Measurements from ENCODE around the gene ADARB1. TPM values are rescaled to one million over a fixed set of nuclear protein-coding genes. Genes with fewer than 3 reads are reported as not detected.

Gene ADARB1
- total RNA-seq, 1 donor from 2014 or later, result 15.1 TPM

DNA sequence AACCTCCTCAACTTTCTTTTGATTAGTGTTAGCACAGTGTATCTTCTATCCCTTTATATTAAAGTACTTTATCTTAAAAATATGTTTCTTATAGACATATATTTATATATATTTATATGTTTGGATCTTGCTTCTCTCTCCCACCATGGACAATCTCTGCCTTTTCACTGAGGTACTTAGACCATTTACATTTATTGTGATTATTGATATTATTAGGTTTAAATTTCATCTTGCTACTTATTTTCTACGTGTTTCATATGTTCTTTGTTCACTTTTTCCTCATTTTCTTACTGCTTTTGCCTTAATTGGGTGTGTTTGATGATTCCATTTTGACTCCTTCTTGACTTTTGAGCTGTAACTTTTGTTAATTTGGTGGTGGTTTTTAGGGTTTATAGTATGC, 142.6 kb downstream of the ADARB1 start:
- intact Hi-C loops (cut with DNase I), result no loop called here
- DNase-seq (ENCODE audit: missing footprints) (no peak), ATAC-seq (no peak)

DNA sequence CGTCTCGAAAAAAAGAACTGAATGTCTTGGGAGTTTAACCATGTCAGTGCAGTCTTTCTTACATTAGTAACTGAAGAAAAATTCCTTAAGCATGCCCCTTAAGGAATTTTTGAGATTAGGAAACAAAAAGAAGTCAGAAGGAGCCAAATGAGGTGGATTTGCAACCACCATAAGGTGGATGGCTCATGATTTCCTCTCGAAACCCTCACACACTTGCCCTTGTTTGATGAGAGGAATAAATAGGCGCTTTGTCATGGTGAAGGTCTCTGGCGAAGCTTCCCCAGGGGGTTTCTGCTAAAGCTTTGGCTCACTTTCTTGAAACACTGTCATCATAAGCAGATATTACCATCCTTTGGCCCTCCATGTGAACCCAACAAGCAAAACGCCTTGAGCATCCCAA, 145.1 kb downstream of the ADARB1 start:
- no peak for DNase-seq (ENCODE audit: missing footprints)
- intact Hi-C loops (cut with DNase I), result no loop called here
- ATAC-seq, result no peak

DNA sequence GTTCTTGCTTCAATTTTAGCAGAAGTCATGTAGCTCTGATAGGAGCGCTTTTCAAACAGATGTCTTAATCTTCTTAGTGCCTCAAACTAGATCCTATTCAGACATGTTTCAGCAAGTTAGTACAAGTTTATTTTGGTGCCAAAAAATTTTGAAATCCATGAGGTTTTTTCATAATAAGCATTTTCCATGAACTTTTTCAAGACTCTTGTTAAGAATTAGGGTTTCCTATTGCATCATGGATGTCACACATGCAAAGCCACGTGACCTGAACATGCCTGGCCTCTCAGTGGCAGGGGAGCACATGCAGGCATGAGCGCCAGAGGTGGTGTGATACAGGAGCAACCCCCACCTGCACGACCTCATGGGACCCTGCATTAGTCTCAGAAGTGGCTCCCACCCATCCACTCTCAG, 145.7 kb downstream of the ADARB1 start:
- peak; percentile 45 for ATAC-seq
- DNase-seq (ENCODE audit: missing footprints), result no peak
- intact Hi-C loops (cut with DNase I), result no loop called here

DNA sequence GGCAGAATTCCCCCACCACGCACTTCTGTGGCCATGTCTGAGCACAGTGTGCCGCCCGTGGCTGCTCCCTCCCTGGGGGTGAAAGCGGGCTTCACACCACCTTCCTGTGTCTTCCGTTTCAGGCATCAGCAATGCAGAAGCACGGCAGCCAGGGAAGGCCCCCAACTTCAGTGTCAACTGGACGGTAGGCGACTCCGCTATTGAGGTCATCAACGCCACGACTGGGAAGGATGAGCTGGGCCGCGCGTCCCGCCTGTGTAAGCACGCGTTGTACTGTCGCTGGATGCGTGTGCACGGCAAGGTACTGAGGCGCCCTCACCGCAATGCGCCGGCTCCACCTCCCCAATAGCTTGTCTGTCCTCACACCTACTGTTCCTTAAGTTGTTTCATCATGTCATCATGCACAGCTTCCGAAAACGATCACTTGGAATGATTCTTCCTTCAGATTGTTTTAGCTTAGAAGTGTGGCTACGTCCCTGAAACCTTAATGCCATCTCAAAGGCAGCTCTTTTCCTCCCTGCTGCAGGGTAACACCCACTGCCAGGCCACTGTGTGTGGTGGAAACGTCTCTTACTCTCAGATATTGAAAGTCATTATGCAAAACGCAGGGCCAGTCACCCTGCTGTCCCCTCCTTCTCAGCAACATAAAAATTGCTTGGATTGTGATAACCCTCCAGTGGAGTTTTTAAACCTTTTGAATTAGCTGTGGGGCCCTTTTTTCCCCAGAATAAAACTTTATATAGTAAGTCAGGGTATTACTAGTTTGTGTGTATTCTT, 146.5 kb downstream of the ADARB1 start:
- DNase-seq (ENCODE audit: missing footprints), result no peak
- intact Hi-C loops (cut with DNase I), result no loop called here
- ATAC-seq, result no peak

DNA sequence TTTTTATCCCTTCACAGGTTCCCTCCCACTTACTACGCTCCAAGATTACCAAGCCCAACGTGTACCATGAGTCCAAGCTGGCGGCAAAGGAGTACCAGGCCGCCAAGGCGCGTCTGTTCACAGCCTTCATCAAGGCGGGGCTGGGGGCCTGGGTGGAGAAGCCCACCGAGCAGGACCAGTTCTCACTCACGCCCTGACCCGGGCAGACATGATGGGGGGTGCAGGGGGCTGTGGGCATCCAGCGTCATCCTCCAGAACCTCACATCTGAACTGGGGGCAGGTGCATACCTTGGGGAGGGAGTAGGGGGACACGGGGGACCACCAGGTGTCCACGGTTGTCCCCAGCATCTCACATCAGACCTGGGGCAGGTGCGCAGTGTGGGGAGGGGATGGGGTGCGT, 147.6 kb downstream of the ADARB1 start:
- no peak for ATAC-seq
- intact Hi-C loops (cut with DNase I), result no loop called here
- no peak for DNase-seq (ENCODE audit: missing footprints)

DNA sequence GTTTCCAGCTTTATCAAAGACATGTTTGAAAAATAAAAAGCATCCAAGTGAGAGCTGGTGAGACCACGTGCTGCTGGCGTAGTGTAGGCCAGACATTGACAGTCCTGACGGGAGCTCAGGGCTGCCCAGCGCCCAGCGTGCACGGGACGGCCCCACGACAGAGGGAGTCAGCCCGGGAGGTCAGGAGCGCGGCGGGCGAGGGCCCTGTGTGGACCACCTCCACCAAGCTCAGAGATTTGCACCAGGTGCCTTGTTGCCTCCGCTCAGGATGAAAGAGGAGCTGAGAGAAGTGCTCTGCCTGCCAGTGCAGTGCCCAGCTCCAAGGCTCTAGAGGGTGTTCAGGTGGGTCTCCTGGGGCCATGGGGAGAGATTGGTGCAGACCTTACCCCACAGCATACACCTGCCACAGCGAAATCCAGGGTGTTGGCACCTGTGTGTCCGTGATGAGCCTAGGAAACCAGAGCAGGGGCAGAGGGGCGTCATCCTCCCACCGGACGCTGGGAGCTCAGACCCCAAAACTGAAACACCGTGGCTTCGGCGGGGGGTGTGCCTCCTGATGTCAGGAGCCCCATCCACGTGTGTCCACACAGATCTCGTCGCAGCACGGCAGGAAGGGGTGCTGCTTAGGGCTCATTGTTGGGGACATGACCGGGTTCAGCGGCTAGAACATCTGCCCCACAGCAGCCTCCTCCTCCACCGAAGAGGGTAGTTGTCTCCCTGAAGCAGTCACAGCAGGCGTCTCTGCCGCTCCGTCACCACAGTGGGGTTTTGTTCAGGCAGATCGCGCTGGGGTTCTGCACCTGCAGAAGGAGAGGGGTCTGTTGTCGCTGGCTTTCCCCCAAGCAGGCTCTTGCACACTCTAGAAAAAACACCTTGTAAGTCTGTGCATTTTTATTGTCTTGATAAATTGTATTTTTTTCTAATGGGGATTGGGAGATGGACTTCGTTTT, 149.1 kb downstream of the ADARB1 start:
- intact Hi-C loops (cut with DNase I), result no loop called here
- DNase-seq (ENCODE audit: missing footprints) (no peak), ATAC-seq (no peak)

DNA sequence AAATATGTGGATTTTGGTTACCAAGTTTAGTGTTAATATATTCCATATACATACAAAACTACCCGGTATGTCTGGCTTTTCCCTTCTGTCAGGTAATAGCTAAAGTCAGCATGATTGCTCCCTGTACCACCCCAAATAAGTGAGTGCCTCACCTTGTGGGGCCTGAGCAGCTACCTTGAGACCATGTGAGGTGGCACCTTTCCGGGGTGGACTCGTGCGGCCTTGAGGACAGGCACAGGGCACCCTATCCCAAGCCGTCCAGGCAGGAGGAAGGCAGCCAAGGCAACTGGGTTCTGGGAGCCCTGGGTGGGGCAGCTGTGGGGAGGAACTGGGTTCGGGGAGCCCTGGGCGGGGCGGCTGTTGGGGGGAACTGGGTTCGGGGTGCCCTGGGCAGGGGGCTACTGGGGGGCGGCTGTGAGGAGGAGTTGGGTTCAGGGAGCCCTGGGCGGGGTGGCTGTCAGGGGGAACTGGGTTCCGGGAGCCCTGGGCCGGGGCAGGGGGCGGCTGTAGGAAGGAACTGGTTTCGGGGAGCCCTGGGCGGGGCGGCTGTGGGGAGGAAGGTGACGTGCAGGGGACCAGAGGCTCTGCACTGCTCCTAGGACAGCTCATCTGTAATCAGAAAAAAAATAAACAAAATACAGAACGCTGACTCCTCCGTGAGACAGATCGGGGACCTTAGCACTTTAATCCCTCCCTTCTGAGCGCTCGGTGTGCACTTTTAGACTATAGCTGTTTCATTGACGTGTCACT, 150.0 kb downstream of the ADARB1 start:
- DNase-seq (ENCODE audit: missing footprints) (no peak), ATAC-seq (no peak)
- intact Hi-C loops (cut with DNase I), result no loop called here

DNA sequence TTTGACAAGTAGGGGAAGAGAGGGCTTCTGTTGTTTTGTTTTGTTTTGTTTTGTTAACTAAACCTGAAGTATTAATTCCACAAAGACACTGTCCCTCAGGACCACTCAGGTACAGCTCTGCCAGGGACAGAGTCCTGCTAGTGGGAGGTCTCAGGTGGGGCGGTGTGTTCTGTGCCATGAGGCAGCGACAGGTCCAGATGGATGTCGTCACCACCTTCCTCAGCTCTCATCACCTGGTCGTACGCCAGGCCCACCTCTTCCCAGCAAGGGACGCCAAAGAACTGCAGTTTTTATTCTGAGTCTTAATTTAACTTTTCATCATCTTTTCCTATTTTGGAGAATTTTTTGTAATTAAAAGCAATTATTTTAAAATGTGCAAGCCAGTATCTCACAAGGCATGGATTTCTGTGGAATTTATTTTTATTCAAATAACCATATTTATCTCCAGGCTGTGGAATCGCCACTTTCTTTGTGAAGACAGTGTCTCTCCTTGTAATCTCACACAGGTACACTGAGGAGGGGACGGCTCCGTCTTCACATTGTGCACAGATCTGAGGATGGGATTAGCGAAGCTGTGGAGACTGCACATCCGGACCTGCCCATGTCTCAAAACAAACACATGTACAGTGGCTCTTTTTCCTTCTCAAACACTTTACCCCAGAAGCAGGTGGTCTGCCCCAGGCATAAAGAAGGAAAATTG, 150.8 kb downstream of the ADARB1 start:
- intact Hi-C loops (cut with DNase I), result no loop called here
- DNase-seq (ENCODE audit: missing footprints) (no peak), ATAC-seq (no peak)

DNA sequence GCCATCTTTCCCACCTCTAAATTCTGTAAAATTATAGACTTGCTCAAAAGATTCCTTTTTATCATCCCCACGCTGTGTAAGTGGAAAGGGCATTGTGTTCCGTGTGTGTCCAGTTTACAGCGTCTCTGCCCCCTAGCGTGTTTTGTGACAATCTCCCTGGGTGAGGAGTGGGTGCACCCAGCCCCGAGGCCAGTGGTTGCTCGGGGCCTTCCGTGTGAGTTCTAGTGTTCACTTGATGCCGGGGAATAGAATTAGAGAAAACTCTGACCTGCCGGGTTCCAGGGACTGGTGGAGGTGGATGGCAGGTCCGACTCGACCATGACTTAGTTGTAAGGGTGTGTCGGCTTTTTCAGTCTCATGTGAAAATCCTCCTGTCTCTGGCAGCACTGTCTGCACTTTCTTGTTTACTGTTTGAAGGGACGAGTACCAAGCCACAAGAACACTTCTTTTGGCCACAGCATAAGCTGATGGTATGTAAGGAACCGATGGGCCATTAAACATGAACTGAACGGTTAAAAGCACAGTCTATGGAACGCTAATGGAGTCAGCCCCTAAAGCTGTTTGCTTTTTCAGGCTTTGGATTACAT, 151.5 kb downstream of the ADARB1 start:
- intact Hi-C loops (cut with DNase I), result no loop called here
- no peak for ATAC-seq

DNA sequence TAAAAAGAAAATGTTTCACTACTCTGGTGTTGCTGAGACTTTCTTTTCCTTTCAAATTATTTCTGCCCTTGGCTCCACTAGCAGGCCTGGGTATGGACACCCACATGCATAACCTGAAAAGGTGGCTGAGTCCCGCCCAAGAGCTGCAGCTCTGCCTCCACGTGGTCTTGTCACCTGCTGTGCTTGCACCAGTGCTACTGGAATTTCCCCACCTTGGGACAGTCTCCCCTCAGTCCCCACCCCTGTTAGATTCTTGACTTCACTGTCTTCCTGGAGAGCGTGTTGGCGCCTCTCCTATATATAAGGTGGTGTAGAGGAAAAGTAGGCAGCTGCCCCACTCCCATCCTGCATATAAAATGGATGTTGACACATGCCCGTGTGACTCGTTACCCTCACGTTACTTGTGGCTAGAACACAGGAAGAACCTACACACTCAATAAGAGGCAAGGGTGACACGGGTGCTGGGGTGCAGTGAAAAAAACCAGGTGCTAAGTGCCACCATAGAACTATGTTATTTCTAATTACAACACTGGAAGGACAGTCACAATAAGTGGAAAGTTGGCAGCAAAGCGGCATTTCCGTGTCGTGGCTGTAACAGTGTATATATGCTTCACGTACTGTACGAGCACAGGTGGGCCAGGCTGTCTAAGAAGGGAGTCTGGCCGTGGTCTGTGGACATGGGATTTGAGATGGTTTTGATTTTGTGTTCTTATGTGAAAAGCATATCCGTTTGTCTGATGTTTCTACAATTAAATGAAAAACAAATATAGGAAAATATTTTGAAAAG, 152.4 kb downstream of the ADARB1 start:
- intact Hi-C loops (cut with DNase I), result no loop called here
- DNase-seq (ENCODE audit: missing footprints), result no peak
- no peak for ATAC-seq

More for the DNA sequence above, 151.5 kb downstream of the ADARB1 start:
- no peak for DNase-seq (ENCODE audit: missing footprints)

DNA sequence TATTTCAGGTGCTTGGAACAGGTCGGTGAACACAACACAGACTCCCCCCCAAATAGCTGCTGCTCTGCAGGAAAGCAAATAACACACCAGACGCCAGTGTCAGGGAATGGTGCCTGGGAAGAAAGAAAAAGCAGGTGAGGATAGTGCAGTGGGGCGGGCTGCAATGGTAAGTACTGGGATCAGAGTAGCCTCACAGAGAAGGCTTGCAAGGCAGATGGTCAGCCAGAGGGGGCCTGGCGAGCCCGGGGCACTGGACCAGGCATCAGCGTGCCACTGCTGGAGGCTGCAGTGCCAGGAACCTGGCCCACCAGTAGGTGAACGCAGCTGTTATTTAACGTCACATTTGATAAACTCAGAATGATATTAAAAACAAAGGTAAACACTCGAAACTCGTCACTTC, 153.4 kb downstream of the ADARB1 start:
- intact Hi-C loops (cut with DNase I), result no loop called here
- no peak for ATAC-seq
- DNase-seq (ENCODE audit: missing footprints), result no peak

DNA sequence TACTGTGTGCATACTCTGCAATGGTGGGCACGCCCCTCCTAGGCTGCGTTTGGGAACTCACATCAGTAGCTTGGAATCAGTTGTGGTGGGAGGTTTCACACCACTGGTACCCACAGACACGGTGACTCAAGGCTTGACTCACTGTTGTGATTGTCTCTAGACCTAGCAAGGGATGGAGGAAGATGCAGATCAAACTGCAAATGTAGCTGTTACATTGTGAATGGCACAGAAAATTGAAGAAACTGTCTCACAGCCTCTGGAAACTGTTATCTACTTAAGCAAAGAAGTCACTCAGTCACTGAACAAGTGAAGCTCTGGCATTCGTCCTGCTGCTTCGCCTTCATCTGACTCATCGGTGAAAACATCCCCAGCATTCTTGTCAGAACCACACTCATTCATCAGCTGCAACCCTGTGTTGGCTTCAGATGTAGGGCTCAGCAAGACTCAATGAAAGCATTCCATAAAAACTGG, 153.8 kb downstream of the ADARB1 start:
- no peak for DNase-seq (ENCODE audit: missing footprints)
- intact Hi-C loops (cut with DNase I), result no loop called here
- no peak for ATAC-seq

DNA sequence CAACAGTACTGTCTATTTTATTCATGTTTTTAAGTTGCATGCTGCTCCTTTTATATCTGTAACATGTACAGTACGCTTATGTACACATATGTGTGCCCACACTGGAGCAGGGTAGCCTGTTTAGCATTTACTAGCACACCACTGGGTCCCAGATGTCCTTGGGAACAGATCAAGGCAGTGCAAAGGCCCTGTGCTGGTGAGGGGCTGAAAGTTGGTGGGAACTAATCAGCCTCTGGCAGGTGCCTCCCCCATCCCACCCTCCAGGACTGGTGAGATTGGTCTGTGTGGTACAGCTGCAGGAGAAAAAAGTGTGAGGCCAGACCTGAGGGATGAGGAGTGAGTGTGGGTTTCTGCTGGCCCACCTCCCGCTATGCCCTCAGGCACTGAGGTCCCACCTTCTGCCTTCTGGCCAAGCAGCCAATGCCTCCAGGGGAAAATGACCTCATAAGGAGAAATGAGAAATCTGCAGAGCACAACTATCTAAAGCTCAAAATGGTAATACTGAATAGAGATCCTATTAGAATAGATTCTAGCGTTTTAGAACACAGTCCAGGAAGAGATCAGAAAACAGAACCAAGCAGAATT, 154.4 kb downstream of the ADARB1 start:
- intact Hi-C loops (cut with DNase I), result no loop called here
- ATAC-seq, result no peak
- no peak for DNase-seq (ENCODE audit: missing footprints)

DNA sequence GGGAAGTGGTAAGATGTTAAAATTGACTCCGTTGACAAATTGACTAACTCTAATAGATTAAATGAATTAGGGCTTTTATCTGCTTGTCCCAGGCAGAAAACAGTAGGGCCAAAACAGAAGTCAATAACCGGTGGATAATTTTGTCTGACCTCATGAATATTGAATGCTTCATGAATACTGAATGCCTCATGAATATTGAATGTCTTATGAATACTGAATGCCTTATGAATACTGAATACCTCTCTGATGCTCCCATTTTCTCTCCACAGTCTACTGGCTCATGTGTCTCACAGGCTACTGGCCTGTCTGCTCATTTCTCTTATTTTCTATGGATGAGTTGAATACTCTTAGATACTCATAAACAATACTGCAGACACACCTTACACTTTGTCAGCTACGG, 157.3 kb downstream of the ADARB1 start:
- ATAC-seq (no peak), DNase-seq (ENCODE audit: missing footprints) (no peak)
- intact Hi-C loops (cut with DNase I), result no loop called here

DNA sequence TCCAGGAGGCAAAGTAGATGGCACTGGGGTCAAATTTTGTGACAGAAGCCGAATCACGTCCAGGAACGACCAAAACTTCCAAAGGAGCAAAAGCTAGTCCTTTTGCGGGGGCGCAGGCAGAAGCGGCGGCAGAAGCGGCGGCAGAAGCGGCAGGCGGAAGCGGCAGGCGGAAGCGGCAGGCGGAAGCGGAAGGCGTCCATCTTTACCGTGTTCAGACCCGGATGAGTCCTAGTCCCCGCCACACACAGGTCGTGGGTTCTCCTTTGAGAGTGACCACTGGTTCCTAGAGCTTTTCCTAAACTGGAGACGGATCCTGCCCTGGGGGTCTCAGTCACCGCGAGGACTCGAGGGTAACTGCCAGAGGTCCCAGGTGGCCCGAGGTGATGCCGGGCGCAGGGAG, 159.7 kb downstream of the ADARB1 start:
- ATAC-seq, result no peak
- no peak for DNase-seq (ENCODE audit: missing footprints)
- intact Hi-C loops (cut with DNase I), result no loop called here

DNA sequence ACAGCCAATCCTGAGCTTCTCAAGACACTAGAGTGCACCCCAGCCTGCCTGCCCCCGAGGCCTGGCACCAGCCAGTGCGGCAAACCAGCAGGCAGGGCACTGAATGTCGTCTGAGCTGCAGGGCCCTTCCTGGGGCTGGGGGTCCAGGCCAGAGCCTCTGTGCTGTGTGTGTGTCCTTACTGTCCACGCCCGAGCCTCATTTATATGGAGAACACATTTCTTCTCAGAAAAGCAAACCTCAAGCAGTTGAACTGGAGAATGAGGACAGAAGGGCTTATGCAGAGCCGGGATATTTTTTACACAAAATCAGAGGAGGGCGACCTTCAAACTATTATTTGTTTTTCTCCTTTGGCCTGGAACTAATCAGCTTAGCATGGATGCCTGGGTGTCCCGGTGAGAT, 160.6 kb downstream of the ADARB1 start:
- ATAC-seq (no peak), DNase-seq (ENCODE audit: missing footprints) (no peak)
- intact Hi-C loops (cut with DNase I), result no loop called here

DNA sequence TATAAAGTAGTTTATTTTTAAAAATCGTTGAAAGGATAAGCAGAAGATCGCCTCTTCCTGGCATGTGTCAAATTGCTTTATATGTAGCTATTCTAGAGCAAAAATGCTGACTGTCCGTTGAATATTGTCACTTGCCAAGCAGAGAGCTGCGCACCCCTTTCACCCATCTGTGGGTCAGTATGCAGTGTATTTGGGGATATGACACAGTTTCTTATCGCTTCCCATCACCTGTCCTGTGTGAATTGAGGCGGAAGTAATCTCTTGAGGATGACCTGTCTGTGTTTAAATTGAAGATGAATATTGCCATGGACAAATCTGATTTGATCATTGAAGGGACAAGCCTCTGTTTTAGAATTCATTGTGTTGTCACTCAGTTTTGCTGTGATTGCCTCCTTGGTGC, 161.1 kb downstream of the ADARB1 start:
- no peak for ATAC-seq
- DNase-seq (ENCODE audit: missing footprints), result no peak
- intact Hi-C loops (cut with DNase I), result no loop called here
